BJ (cell line): ENCODE measurements around the gene CCR7. TPM values are rescaled to one million over a fixed set of nuclear protein-coding genes. Genes with fewer than 3 reads are reported as not detected.

Source experiments
- CTCF ChIA-PET: fragments of 350-600 bp; formaldehyde crosslinking; extraction: SDS; loops from one replicate; lab custom pipeline; 2021; ENCODE audit warnings: antibody characterized with exemption, inconsistent platforms; lab: Yijun Ruan, JAX
- POLR2A ChIA-PET: fragments of 300-600 bp; sonication (Branson Sonifier 250); formaldehyde crosslinking; extraction: SDS; loops from one replicate; lab custom pipeline; 2021; ENCODE audit warnings: antibody characterized with exemption; lab: Charles Lee
- DNase-seq: peaks from one replicate; pipeline ENCODE4 v3.0.0-alpha.2; 2011; ENCODE audit warnings: low read depth
- H3K27me3 ChIP-seq: 2 replicates; pipeline ENCODE4 v1.6.0; 2011; ENCODE audit warnings: low read length; ENCODE audit not compliant: control insufficient read depth, insufficient read depth
- H3K36me3 ChIP-seq: 2 replicates; pipeline ENCODE4 v1.5.1; 2011; ENCODE audit warnings: low read length; ENCODE audit not compliant: control insufficient read depth, insufficient read depth
- H3K4me3 ChIP-seq: 2 replicates; pipeline ENCODE4 v1.5.1; 2011; ENCODE audit warnings: low read depth, mild to moderate bottlenecking, control low read depth, low read length
- CTCF ChIP-seq: IDR thresholded peaks from 2 replicates; pipeline ENCODE4 v1.5.1; 2011; ENCODE audit warnings: low read depth, mild to moderate bottlenecking, control low read depth, inconsistent platforms, low read length, moderate library complexity; ENCODE audit not compliant: insufficient read depth
- polyA plus RNA-seq: library from polyadenylated mRNA; depleted of rRNA; stranded (reverse); fragments of >200 nt; gene quantifications from 2 replicates; pipeline ENCODE4 v1.2.3, GENCODE V29; 2011

The CCR7 gene
- polyA plus RNA-seq, 1 experiment: 0.45 TPM

- H3K36me3 ChIP-seq: no peaks in the 10 kb centered on the region
- no peak for DNase-seq
- POLR2A ChIA-PET: interaction anchor here (0.6 to 0.8 kb wide), 2 partner anchors 76 to 1905 kb away, joined by 3 read pairs; partner anchors contain the start of gene CAVIN1
- CTCF ChIA-PET: interaction anchor here (0.6 to 1.2 kb wide), 5 partner anchors 14 to 219 kb away, joined by 3 to 5 read pairs (median 4); no protein-coding TSS in a partner anchor
- no peak for TF ChIP-seq CTCF
- H3K27me3 ChIP-seq: no peaks in the 10 kb centered on the region
- H3K4me3 ChIP-seq: no peak overlapping the region
These were observed 46.7 kb downstream of the CCR7 start for GRCh38 chr17:40518401-40519088.

- H3K27me3 ChIP-seq: no peaks in the 10 kb centered on the region
- no peak for DNase-seq
- ChIA-PET CTCF (interaction anchor here (0.6 to 1.5 kb wide), 3 partner anchors 16 to 218 kb away, joined by 3 to 4 read pairs (median 4); partner anchors contain the start of gene TNS4), POLR2A (interaction anchor here (0.8 kb wide), 1 partner anchor 75 kb away, joined by 3 read pairs; no protein-coding TSS in a partner anchor)
- no peak for TF ChIP-seq CTCF
- no peaks in the 10 kb centered on the region for H3K36me3 ChIP-seq
- H3K4me3 ChIP-seq: no peak overlapping the region
These were observed 47.3 kb downstream of the CCR7 start for GRCh38 chr17:40517981-40518380.

GRCh38 chr17:40517286-40517662, 48.0 kb downstream of the CCR7 start:
- no peak for TF ChIP-seq CTCF
- Histone ChIP-seq H3K27me3 (no peaks in the 10 kb centered on the region), H3K36me3 (no peaks in the 10 kb centered on the region), H3K4me3 (no peak overlapping the region)
- ChIA-PET CTCF (interaction anchor here (1.3 to 1.5 kb wide), 2 partner anchors 15 to 41 kb away, joined by 3 to 4 read pairs; partner anchors contain the start of gene TNS4), POLR2A (no interaction called here)
- no peak for DNase-seq

GRCh38 chr17:40516581-40517285, 48.5 kb downstream of the CCR7 start:
- DNase-seq: no peak

More at GRCh38 chr17:40516581-40517285, 48.5 kb downstream of the CCR7 start:
- CTCF ChIA-PET: interaction anchor here (1.3 to 1.5 kb wide), 2 partner anchors 15 to 41 kb away, joined by 3 to 4 read pairs; partner anchors contain the start of gene TNS4
- no peak for TF ChIP-seq CTCF
- H3K27me3 ChIP-seq: no peaks in the 10 kb centered on the region
- POLR2A ChIA-PET: no interaction called here
- no peaks in the 10 kb centered on the region for H3K36me3 ChIP-seq
- no peak overlapping the region for H3K4me3 ChIP-seq
